GM12874 (cell line): ENCODE measurements around the gene FAM171A2.

ENCODE experiments used
- CTCF ChIP-seq: IDR thresholded peaks from 2 replicates; pipeline ENCODE4 v1.5.1; 2011; ENCODE audit warnings: low read depth, mild to moderate bottlenecking, control low read depth, low read length, moderate library complexity; ENCODE audit not compliant: insufficient read depth

Gene FAM171A2

GRCh38 chr17:44363613-44364159 is at the start of gene FAM171A2:
FAM171A2 (minus strand) TSS chr17:44363853; CDS start chr17:44363714, 139 bp downstream.
- peak; percentile 83 for TF ChIP-seq CTCF

- TF ChIP-seq CTCF = 0 out of 2 replicates have a peak, but pooled peaks have one; percentile 8
Measured at GRCh38 chr17:44409309-44410028, 45.8 kb upstream of the FAM171A2 start.

- TF ChIP-seq CTCF = no peak
Measured at GRCh38 chr17:44408786-44409185, 45.1 kb upstream of the FAM171A2 start.

GRCh38 chr17:44402564-44403172 is 39.0 kb upstream of the FAM171A2 start:
- no peak for TF ChIP-seq CTCF

GRCh38 chr17:44400226-44400847 is 36.7 kb upstream of the FAM171A2 start:
- TF ChIP-seq CTCF = peak; percentile 39; the same call in 1 of the 2 replicates

- no peak for TF ChIP-seq CTCF
Measured at GRCh38 chr17:44398692-44399691, 35.3 kb upstream of the FAM171A2 start.
